ENCODE measurements around the gene TKTL2. TPM values are rescaled to one million over a fixed set of nuclear protein-coding genes. Genes with fewer than 3 reads are reported as not detected.

The TKTL2 gene
- total RNA-seq, 1 donor from 2014 or later, result 0.11 TPM

DNA sequence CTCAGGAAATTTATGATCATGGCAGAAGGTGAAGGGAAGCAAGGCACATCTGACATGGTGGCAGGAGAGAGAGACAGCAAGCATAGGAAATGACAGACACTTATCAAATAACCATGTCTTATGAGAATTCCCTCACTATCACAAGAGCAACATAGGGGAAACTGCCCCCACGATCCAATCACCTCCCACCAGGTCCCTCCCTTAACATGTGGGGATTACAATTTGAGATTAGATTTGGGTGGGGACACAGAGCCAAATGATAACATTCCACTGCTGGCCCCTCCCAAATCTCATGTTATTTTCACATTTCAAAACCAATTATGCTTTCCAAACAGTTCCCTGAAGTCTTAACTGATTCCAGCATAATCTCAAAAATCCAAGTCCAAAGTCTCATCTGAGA lies 12.8 kb upstream of the TKTL2 start:
- DNase-seq, result no peak
- H3K9me3 Mint-ChIP-seq, result no peaks in the 10 kb centered on the region
- ATAC-seq (ENCODE audit: low read depth), result no peak
- H3K4me1 Mint-ChIP-seq, result no peaks in the 10 kb centered on the region
- intact Hi-C loops (cut with micrococcal nuclease), result no loop called here
- no peak overlapping the region for H3K27ac Mint-ChIP-seq
- no peak overlapping the region for H3K4me3 Mint-ChIP-seq
- TF ChIP-seq, protein P1, sequence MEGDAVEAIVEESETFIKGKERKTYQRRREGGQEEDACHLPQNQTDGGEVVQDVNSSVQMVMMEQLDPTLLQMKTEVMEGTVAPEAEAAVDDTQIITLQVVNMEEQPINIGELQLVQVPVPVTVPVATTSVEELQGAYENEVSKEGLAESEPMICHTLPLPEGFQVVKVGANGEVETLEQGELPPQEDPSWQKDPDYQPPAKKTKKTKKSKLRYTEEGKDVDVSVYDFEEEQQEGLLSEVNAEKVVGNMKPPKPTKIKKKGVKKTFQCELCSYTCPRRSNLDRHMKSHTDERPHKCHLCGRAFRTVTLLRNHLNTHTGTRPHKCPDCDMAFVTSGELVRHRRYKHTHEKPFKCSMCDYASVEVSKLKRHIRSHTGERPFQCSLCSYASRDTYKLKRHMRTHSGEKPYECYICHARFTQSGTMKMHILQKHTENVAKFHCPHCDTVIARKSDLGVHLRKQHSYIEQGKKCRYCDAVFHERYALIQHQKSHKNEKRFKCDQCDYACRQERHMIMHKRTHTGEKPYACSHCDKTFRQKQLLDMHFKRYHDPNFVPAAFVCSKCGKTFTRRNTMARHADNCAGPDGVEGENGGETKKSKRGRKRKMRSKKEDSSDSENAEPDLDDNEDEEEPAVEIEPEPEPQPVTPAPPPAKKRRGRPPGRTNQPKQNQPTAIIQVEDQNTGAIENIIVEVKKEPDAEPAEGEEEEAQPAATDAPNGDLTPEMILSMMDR (IDR thresholded peaks at IDR 0.05), result no peak
- H3K36me3 Mint-ChIP-seq (ENCODE audit: low read depth), result no peaks in the 10 kb centered on the region
- ChIA-PET POLR2A (interaction anchor here (1.1 kb wide), 1 partner anchor 64 kb away, joined by 4 read pairs; no protein-coding TSS in a partner anchor), CTCF (interaction anchor here (1.0 to 5.1 kb wide), 10 partner anchors 10 to 1245 kb away, joined by 3 to 107 read pairs (median 7); no protein-coding TSS in a partner anchor)
- H3K27me3 Mint-ChIP-seq, result no peaks in the 10 kb centered on the region

DNA sequence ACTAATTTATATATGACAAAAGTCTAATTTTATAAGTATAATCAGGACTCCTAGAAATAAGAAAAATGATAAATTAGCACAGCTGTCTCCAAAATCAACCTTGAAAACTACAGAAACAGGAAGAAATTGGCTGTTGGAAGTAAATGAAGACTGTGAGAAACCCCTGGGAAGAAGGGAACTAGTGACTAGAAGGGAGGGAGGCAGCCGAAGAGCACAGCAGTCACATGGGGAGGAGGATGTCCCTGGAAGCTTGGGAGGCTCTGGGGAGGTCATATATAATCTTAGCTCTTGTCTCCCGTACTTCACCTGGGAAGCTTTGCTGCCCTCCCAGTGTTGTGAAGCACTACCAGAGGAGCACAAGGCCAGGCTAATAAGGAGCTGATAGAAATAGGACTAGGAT lies 12.0 kb upstream of the TKTL2 start:
- no peaks in the 10 kb centered on the region for H3K9me3 Mint-ChIP-seq
- no peak for ATAC-seq (ENCODE audit: low read depth)
- H3K4me3 Mint-ChIP-seq, result no peak overlapping the region
- POLR2A ChIA-PET, result interaction anchor here (0.7 to 1.1 kb wide), 3 partner anchors 9 to 506 kb away, joined by 4 read pairs; partner anchors contain the start of gene TMA16
- no peak for DNase-seq
- H3K36me3 Mint-ChIP-seq (ENCODE audit: low read depth), result no peaks in the 10 kb centered on the region
- intact Hi-C loops (cut with micrococcal nuclease), result loop anchor here (1.0 to 2.0 kb wide), 5 partner anchors 8 to 1263 kb away; no protein-coding TSS in a partner anchor
- no peak overlapping the region for H3K27ac Mint-ChIP-seq
- H3K4me1 Mint-ChIP-seq, result no peaks in the 10 kb centered on the region
- CTCF ChIA-PET, result interaction anchor here (0.8 to 5.1 kb wide), 13 partner anchors 8 to 1245 kb away, joined by 3 to 107 read pairs (median 6); partner anchors contain the start of gene TMA16
- TF ChIP-seq, protein P1 (IDR thresholded peaks at IDR 0.05), result no peak
- H3K27me3 Mint-ChIP-seq, result no peaks in the 10 kb centered on the region

DNA sequence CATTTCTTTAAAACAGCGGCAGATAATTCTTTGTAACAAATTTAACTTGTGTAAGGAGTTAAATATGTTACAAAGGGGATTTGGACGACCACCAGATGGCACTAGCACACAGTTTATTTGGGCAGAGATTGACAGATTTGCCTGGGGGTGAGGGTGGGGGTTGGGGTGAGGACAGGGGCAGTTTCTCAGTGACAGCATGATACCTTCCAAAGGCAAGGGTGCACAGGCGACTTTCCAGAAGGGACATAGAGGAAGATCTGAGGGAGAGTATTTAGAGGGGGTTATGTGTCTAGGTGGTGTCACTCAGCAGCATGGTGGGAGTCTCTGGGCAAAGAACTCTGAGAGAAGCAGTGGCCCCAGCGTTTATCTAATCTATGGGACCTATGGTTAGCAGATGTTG lies 11.4 kb upstream of the TKTL2 start:
- no peak overlapping the region for H3K4me3 Mint-ChIP-seq
- ChIA-PET CTCF (interaction anchor here (0.8 to 5.1 kb wide), 16 partner anchors 9 to 1246 kb away, joined by 3 to 107 read pairs (median 6); partner anchors contain the start of gene TMA16), POLR2A (interaction anchor here (0.7 to 2.1 kb wide), 4 partner anchors 10 to 507 kb away, joined by 3 to 9 read pairs (median 5); partner anchors contain the start of gene TMA16)
- intact Hi-C loops (cut with micrococcal nuclease), result loop anchor here (1.0 to 5.0 kb wide), 9 partner anchors 8 to 1264 kb away; no protein-coding TSS in a partner anchor
- no peaks in the 10 kb centered on the region for H3K4me1 Mint-ChIP-seq
- TF ChIP-seq, protein P1 (IDR thresholded peaks at IDR 0.05), result no peak
- DNase-seq (no peak), ATAC-seq (ENCODE audit: low read depth) (peak; percentile 80)
- H3K9me3 Mint-ChIP-seq, result no peaks in the 10 kb centered on the region
- no peak overlapping the region for H3K27ac Mint-ChIP-seq
- no peaks in the 10 kb centered on the region for H3K27me3 Mint-ChIP-seq
- H3K36me3 Mint-ChIP-seq (ENCODE audit: low read depth), result no peaks in the 10 kb centered on the region

DNA sequence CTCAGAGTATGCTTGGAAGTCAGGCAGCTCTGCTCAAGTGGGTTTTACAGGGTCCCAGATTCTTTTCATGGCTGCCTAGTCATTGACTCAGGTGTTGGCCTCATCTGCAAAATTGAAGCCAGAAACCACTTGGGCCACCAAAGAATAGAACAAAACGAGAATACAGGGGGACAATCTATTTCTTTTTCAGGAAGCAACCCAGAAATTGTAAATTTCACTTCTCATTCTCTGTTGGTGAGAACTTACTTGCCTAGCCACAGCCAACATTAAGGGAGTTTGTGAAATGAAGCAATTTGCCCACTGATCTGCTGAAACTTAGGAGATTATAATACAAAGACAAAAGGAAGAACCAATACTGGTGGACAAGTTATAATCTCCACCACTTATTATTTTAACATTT lies 8.6 kb upstream of the TKTL2 start:
- DNase-seq (no peak), ATAC-seq (ENCODE audit: low read depth) (peak; percentile 48)
- H3K27me3 Mint-ChIP-seq, result no peaks in the 10 kb centered on the region
- H3K36me3 Mint-ChIP-seq (ENCODE audit: low read depth), result no peaks in the 10 kb centered on the region
- no peaks in the 10 kb centered on the region for H3K4me1 Mint-ChIP-seq
- TF ChIP-seq, protein P1 (IDR thresholded peaks at IDR 0.05), result no peak
- ChIA-PET POLR2A (interaction anchor here (0.7 to 1.8 kb wide), 2 partner anchors 12 to 71 kb away, joined by 7 to 8 read pairs; partner anchors contain the start of gene TMA16), CTCF (interaction anchor here (1.3 to 2.1 kb wide), 2 partner anchors 68 to 198 kb away, joined by 3 to 8 read pairs; no protein-coding TSS in a partner anchor)
- intact Hi-C loops (cut with micrococcal nuclease), result loop anchor here (5.0 kb wide), 1 partner anchor 435 kb away; no protein-coding TSS in a partner anchor
- peak overlapping the region; percentile 44 for H3K4me3 Mint-ChIP-seq
- no peak overlapping the region for H3K27ac Mint-ChIP-seq
- no peaks in the 10 kb centered on the region for H3K9me3 Mint-ChIP-seq

DNA sequence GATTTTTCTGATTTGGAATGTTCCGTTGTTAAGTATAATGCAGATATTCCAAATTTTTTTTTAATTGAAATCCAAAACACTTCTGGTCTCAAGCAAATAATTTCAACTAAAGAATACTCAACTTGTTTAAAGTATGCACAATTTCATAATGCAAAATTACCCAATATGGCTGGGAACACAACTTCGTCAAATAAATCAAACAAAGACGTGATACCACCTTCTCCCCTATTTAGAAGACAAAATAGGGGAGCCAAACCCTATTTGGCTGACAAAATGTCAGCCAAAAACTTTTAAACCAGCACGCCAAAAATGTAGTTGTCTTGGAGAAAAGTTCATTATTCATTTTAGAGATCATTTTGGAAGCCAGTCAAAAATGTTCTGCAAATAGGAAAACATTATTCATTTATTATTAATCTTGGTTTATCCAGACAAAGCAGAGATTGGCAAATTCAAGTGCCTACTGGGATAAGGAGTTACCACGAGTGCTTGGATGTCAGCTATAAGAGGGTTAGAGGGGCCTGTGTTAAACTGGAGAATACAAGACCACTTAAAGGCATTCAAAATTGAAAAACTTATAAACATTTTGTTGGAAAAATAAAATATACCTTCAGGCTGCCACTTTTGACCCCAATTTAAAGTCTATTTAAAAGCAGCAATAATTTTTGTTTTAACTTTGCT lies 3.3 kb upstream of the TKTL2 start:
- DNase-seq (no peak), ATAC-seq (ENCODE audit: low read depth) (no peak)
- Mint-ChIP-seq H3K4me3 (no peak overlapping the region), H3K9me3 (no peaks in the 10 kb centered on the region), H3K36me3 (ENCODE audit: low read depth) (no peaks in the 10 kb centered on the region), H3K27ac (no peak overlapping the region), H3K27me3 (no peaks in the 10 kb centered on the region), H3K4me1 (no peaks in the 10 kb centered on the region)
- POLR2A ChIA-PET, result no interaction called here
- CTCF ChIA-PET, result interaction anchor here (0.8 kb wide), 1 partner anchor 71 kb away, joined by 3 read pairs; no protein-coding TSS in a partner anchor
- intact Hi-C loops (cut with micrococcal nuclease), result no loop called here
- TF ChIP-seq, protein P1 (IDR thresholded peaks at IDR 0.05), result no peak
